Neural cell (in vitro differentiated cells): ENCODE data around the gene COTL1. TPM values are rescaled to one million over a fixed set of nuclear protein-coding genes. Genes with fewer than 3 reads are reported as not detected.

ENCODE experiments used
- H2AFZ ChIP-seq: fragments of 200-600, 300-800 bp; sonication (generic), shearing (Covaris generic); 2 replicates; pipeline ENCODE4 v1.6.0; 2014; ENCODE audit warnings: low read depth, mild to moderate bottlenecking, antibody characterized with exemption, low read length, moderate library complexity
- H3F3A ChIP-seq: fragments of 200-600 bp; shearing (Covaris generic); 2 replicates; pipeline ENCODE4 v1.6.1; 2016; ENCODE audit warnings: mild to moderate bottlenecking, moderate library complexity, mixed read lengths, antibody characterized with exemption, low read length; ENCODE audit not compliant: insufficient read depth, poor library complexity, severe bottlenecking
- H3K27ac ChIP-seq: fragments of 200-600, 300-800 bp; sonication (generic), shearing (Covaris generic); 2 replicates; pipeline ENCODE4 v1.5.1; 2014; ENCODE audit warnings: mild to moderate bottlenecking, low read length, moderate library complexity
- H3K27me3 ChIP-seq: fragments of 300-800, 200-600 bp; sonication (generic), shearing (Covaris generic); 2 replicates; pipeline ENCODE4 v1.6.0; 2014; ENCODE audit warnings: mild to moderate bottlenecking, low read depth, low read length, moderate library complexity; ENCODE audit not compliant: insufficient read depth
- H3K36me3 ChIP-seq: fragments of 300-800, 200-600 bp; sonication (generic), shearing (Covaris generic); 2 replicates; pipeline ENCODE4 v1.5.1; 2014; ENCODE audit warnings: mild to moderate bottlenecking, antibody characterized with exemption, low read length, moderate library complexity; ENCODE audit not compliant: insufficient read depth
- H3K4me2 ChIP-seq: fragments of 300-800, 200-600 bp; sonication (generic), shearing (Covaris generic); 2 replicates; pipeline ENCODE4 v1.6.0; 2014; ENCODE audit warnings: mild to moderate bottlenecking, low read length
- H3K4me3 ChIP-seq: fragments of 300-800, 200-600 bp; sonication (generic), shearing (Covaris generic); 2 replicates; pipeline ENCODE4 v1.5.1; 2014; ENCODE audit warnings: mild to moderate bottlenecking, low read length, moderate library complexity
- H3K79me2 ChIP-seq: fragments of 200-600 bp; shearing (Covaris generic); replicated peaks from 2 replicates; pipeline ENCODE4 v1.6.0; 2014; ENCODE audit warnings: mild to moderate bottlenecking, low read length, moderate library complexity; ENCODE audit not compliant: insufficient read depth
- H3K9ac ChIP-seq: fragments of 300-800, 200-600 bp; sonication (generic), shearing (Covaris generic); 2 replicates; pipeline ENCODE4 v1.6.1; 2016; ENCODE audit warnings: mild to moderate bottlenecking, low read length, mixed read lengths
- H3K9me2 ChIP-seq: fragments of 200-600 bp; shearing (Covaris generic); 2 replicates; pipeline ENCODE4 v1.6.1; 2016; ENCODE audit warnings: mild to moderate bottlenecking, low read length, mixed read lengths; ENCODE audit not compliant: insufficient read depth
- H3K9me3 ChIP-seq: fragments of 200-600, 300-800 bp; sonication (generic), shearing (Covaris generic); 2 replicates; pipeline ENCODE4 v1.6.1; 2016; ENCODE audit warnings: mild to moderate bottlenecking, mixed run types, low read length, moderate library complexity, mixed read lengths
- H4K20me1 ChIP-seq: fragments of 200-600 bp; shearing (Covaris generic); 2 replicates; pipeline ENCODE4 v1.6.1; 2016; ENCODE audit warnings: mild to moderate bottlenecking, mixed run types; ENCODE audit not compliant: insufficient read depth
- EP300 ChIP-seq: fragments of 450-650 bp; conservative IDR thresholded peaks from 2 replicates; pipeline ENCODE4 v1.6.1; 2014; ENCODE audit warnings: antibody characterized with exemption, mild to moderate bottlenecking, moderate library complexity; ENCODE audit not compliant: poor library complexity, severe bottlenecking
- EZH2 ChIP-seq: fragments of 200-600, 300-800 bp; shearing (Covaris generic), sonication (generic); IDR thresholded peaks from 2 replicates; pipeline ENCODE4 v1.6.1; 2014; ENCODE audit warnings: antibody characterized with exemption, low read length, borderline replicate concordance, mild to moderate bottlenecking; ENCODE audit not compliant: insufficient read depth, poor library complexity, severe bottlenecking
- MXI1 ChIP-seq: fragments of 450-650 bp; conservative IDR thresholded peaks from 2 replicates; pipeline ENCODE4 v1.6.1; 2014; ENCODE audit warnings: antibody characterized with exemption, mild to moderate bottlenecking; ENCODE audit not compliant: poor library complexity, severe bottlenecking
- POLR2AphosphoS5 ChIP-seq: IDR thresholded peaks from 2 replicates; pipeline ENCODE4 v1.6.1; 2012
- RAD21 ChIP-seq: fragments of 450-650 bp; conservative IDR thresholded peaks from 2 replicates; pipeline ENCODE4 v1.6.1; 2014; ENCODE audit warnings: antibody characterized with exemption, mild to moderate bottlenecking, moderate library complexity
- SMC3 ChIP-seq: fragments of 450-650 bp; conservative IDR thresholded peaks from 2 replicates; pipeline ENCODE4 v1.6.1; 2014; ENCODE audit warnings: antibody characterized with exemption, mild to moderate bottlenecking, moderate library complexity; ENCODE audit not compliant: poor library complexity
- TAF1 ChIP-seq: IDR thresholded peaks from 2 replicates; pipeline ENCODE4 v1.6.1; 2012; ENCODE audit warnings: low read depth
- polyA plus RNA-seq: library from polyadenylated mRNA; depleted of rRNA; stranded (reverse); fragments of >200 nt; gene quantifications from 2 replicates; pipeline ENCODE4 v1.2.3, GENCODE V29; 2014
- TF ChIP-seq, protein P1 (sequence below): fragments of 450-650 bp; IDR thresholded peaks from 2 replicates; pipeline ENCODE4 v1.5.1; 2014; ENCODE audit warnings: antibody characterized with exemption, mild to moderate bottlenecking, moderate library complexity; ENCODE audit not compliant: poor library complexity, severe bottlenecking
- TF ChIP-seq, protein P2 (sequence below): IDR thresholded peaks from 2 replicates; pipeline ENCODE4 v1.6.1; 2012; ENCODE audit warnings: borderline replicate concordance

Gene COTL1
- polyA plus RNA-seq, 1 donor from 2014 or later = 86.6 TPM

DNA sequence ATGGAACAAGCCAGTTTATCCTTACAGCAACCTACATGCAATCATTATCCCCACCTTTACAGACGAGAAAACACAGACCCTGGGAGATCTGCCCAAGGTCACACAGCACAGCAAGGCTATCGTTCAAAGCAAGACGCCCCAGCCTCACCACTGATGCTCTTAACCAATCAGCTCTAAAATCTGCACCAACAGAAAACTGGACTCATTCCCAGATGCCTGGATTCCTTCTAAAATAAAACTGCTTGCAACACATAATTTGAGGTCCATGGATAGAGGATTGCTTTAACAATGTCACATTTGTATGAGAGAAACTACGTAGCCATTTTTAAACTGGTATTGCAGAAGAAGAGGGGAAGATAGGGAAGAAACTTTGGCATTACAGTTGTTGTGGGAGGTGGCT, 6.8 kb downstream of the COTL1 start:
- Histone ChIP-seq H3K27ac (no peak overlapping the region), H3F3A (no peaks in the 10 kb centered on the region), H3K4me2 (no peak overlapping the region), H3K4me3 (no peak overlapping the region), H2AFZ (no peak overlapping the region), H3K9me3 (no peaks in the 10 kb centered on the region), H3K9ac (no peak overlapping the region), H3K36me3 (no peaks in the 10 kb centered on the region), H4K20me1 (no peaks in the 10 kb centered on the region), H3K27me3 (no peaks in the 10 kb centered on the region), H3K79me2 (peaks cover 18% of the 10 kb centered on the region), H3K9me2 (no peaks in the 10 kb centered on the region)
- TF ChIP-seq, protein P1, sequence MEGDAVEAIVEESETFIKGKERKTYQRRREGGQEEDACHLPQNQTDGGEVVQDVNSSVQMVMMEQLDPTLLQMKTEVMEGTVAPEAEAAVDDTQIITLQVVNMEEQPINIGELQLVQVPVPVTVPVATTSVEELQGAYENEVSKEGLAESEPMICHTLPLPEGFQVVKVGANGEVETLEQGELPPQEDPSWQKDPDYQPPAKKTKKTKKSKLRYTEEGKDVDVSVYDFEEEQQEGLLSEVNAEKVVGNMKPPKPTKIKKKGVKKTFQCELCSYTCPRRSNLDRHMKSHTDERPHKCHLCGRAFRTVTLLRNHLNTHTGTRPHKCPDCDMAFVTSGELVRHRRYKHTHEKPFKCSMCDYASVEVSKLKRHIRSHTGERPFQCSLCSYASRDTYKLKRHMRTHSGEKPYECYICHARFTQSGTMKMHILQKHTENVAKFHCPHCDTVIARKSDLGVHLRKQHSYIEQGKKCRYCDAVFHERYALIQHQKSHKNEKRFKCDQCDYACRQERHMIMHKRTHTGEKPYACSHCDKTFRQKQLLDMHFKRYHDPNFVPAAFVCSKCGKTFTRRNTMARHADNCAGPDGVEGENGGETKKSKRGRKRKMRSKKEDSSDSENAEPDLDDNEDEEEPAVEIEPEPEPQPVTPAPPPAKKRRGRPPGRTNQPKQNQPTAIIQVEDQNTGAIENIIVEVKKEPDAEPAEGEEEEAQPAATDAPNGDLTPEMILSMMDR = no peak
- TF ChIP-seq RAD21 (no peak), TAF1 (no peak), POLR2AphosphoS5 (no peak), EP300 (no peak), SMC3 (no peak), MXI1 (no peak)
- TF ChIP-seq, protein P2, sequence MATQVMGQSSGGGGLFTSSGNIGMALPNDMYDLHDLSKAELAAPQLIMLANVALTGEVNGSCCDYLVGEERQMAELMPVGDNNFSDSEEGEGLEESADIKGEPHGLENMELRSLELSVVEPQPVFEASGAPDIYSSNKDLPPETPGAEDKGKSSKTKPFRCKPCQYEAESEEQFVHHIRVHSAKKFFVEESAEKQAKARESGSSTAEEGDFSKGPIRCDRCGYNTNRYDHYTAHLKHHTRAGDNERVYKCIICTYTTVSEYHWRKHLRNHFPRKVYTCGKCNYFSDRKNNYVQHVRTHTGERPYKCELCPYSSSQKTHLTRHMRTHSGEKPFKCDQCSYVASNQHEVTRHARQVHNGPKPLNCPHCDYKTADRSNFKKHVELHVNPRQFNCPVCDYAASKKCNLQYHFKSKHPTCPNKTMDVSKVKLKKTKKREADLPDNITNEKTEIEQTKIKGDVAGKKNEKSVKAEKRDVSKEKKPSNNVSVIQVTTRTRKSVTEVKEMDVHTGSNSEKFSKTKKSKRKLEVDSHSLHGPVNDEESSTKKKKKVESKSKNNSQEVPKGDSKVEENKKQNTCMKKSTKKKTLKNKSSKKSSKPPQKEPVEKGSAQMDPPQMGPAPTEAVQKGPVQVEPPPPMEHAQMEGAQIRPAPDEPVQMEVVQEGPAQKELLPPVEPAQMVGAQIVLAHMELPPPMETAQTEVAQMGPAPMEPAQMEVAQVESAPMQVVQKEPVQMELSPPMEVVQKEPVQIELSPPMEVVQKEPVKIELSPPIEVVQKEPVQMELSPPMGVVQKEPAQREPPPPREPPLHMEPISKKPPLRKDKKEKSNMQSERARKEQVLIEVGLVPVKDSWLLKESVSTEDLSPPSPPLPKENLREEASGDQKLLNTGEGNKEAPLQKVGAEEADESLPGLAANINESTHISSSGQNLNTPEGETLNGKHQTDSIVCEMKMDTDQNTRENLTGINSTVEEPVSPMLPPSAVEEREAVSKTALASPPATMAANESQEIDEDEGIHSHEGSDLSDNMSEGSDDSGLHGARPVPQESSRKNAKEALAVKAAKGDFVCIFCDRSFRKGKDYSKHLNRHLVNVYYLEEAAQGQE = no peak

DNA sequence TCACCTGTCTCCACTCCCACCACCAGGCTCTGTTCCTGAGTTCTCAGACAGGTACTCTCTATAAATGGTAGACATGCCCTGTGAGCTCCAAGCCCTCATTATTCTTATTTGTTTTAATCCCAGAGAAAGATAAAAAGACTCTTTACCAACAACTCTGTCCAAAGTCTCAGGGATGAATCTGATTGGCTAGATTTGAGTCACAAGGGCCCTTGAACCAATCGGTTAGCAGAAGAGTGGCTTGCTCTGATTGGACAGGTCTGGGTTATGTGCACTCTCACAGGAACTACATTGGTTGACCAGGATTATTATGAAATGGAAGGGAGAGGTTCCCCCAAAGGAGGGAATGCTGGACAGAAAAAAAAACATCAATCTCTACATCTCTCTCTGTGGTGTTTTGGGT, 7.5 kb downstream of the COTL1 start:
- Histone ChIP-seq H3F3A (no peaks in the 10 kb centered on the region), H4K20me1 (no peaks in the 10 kb centered on the region), H3K9ac (no peak overlapping the region), H3K4me2 (no peak overlapping the region), H3K27me3 (no peaks in the 10 kb centered on the region), H3K4me3 (no peak overlapping the region), H3K79me2 (peaks cover 11% of the 10 kb centered on the region), H3K9me2 (no peaks in the 10 kb centered on the region), H3K36me3 (no peaks in the 10 kb centered on the region), H2AFZ (no peak overlapping the region), H3K27ac (no peak overlapping the region), H3K9me3 (peaks cover 2% of the 10 kb centered on the region)
- TF ChIP-seq EZH2 (no peak), EP300 (no peak), TAF1 (no peak), POLR2AphosphoS5 (no peak), MXI1 (no peak), SMC3 (no peak), RAD21 (no peak)
- TF ChIP-seq, protein P1 = no peak
- TF ChIP-seq, protein P2 = no peak
